GM23338 (cell line): ENCODE results near the gene CRB2. TPM values are rescaled to one million over a fixed set of nuclear protein-coding genes. Genes with fewer than 3 reads are reported as not detected.

Source experiments
- ATAC-seq: fragments of 200-7000 bp; cut with Tn5 transposase; 3 replicates; pipeline ENCODE4 v1.9.1; 2020
- DNase-seq: peaks from one replicate; pipeline ENCODE4 v3.0.0-alpha.2; 2015; ENCODE audit warnings: low spot score
- H2AFZ ChIP-seq: fragments of 200-600 bp; sonication (generic); 2 replicates; pipeline ENCODE4 v1.8.0; 2016; ENCODE audit warnings: antibody characterized with exemption, mild to moderate bottlenecking, moderate library complexity
- H3F3A ChIP-seq: fragments of 200-600 bp; sonication (generic); replicated peaks from 2 replicates; pipeline ENCODE4 v1.8.0; 2017; ENCODE audit warnings: antibody characterized with exemption, mixed run types, low read depth
- H3K27ac ChIP-seq: fragments of 200-600 bp; sonication (generic); 2 replicates; pipeline ENCODE4 v1.6.1; 2016; ENCODE audit warnings: low read depth
- H3K27me3 ChIP-seq: fragments of 200-600 bp; sonication (generic); 2 replicates; pipeline ENCODE4 v1.8.0; 2016; ENCODE audit warnings: mild to moderate bottlenecking, mixed run types, moderate library complexity; ENCODE audit not compliant: insufficient read depth
- H3K36me3 ChIP-seq: fragments of 200-600 bp; sonication (generic); 2 replicates; pipeline ENCODE4 v1.8.0; 2016; ENCODE audit warnings: mild to moderate bottlenecking; ENCODE audit not compliant: insufficient read depth
- H3K4me1 ChIP-seq: fragments of 200-600 bp; sonication (generic); 2 replicates; pipeline ENCODE4 v1.8.0; 2016; ENCODE audit warnings: mild to moderate bottlenecking, moderate library complexity; ENCODE audit not compliant: insufficient read depth
- H3K4me2 ChIP-seq: fragments of 200-600 bp; sonication (generic); 2 replicates; pipeline ENCODE4 v1.7.1; 2017; ENCODE audit warnings: mixed run types
- H3K4me3 ChIP-seq: fragments of 200-600 bp; sonication (generic); 2 replicates; pipeline ENCODE4 v1.6.1; 2016; ENCODE audit warnings: mixed run types
- H3K79me2 ChIP-seq: fragments of 200-600 bp; sonication (generic); replicated peaks from 2 replicates; pipeline ENCODE4 v1.8.0; 2017; ENCODE audit warnings: mild to moderate bottlenecking; ENCODE audit not compliant: insufficient read depth
- H3K9me2 ChIP-seq: fragments of 200-600 bp; sonication (generic); 2 replicates; pipeline ENCODE4 v1.8.0; 2017; ENCODE audit not compliant: insufficient read depth
- H4K20me1 ChIP-seq: fragments of 200-600 bp; sonication (generic); replicated peaks from 2 replicates; pipeline ENCODE4 v1.8.0; 2017; ENCODE audit warnings: mild to moderate bottlenecking; ENCODE audit not compliant: insufficient read depth
- H3K27ac Mint-ChIP-seq: 2 replicates; pipeline ENCODE4 v1.8.0; 2020; ENCODE audit warnings: inconsistent platforms, mild to moderate bottlenecking, moderate library complexity, mixed read lengths
- H3K27me3 Mint-ChIP-seq: 3 replicates; pipeline ENCODE4 v1.8.0; 2022; ENCODE audit warnings: low read depth, mild to moderate bottlenecking, moderate library complexity, mixed read lengths, inconsistent platforms; ENCODE audit not compliant: insufficient read depth, poor library complexity
- H3K36me3 Mint-ChIP-seq: 3 replicates; pipeline ENCODE4 v1.8.0; 2021; ENCODE audit warnings: low read depth, mild to moderate bottlenecking, inconsistent platforms, moderate library complexity, mixed read lengths
- H3K4me1 Mint-ChIP-seq: 3 replicates; pipeline ENCODE4 v1.8.0; 2020; ENCODE audit warnings: mild to moderate bottlenecking, inconsistent platforms, mixed read lengths
- H3K4me3 Mint-ChIP-seq: 3 replicates; pipeline ENCODE4 v1.8.0; 2021; ENCODE audit warnings: moderate library complexity, mild to moderate bottlenecking, inconsistent platforms, mixed read lengths
- H3K9me3 Mint-ChIP-seq: 3 replicates; pipeline ENCODE4 v1.8.0; 2020; ENCODE audit warnings: moderate library complexity, mild to moderate bottlenecking, inconsistent platforms, mixed read lengths
- CREB1 ChIP-seq: fragments of 250-450 bp; sonication (Bioruptor Pico); IDR thresholded peaks from 2 replicates; pipeline ENCODE4 v1.5.0; 2020; ENCODE audit warnings: low read depth, mild to moderate bottlenecking, moderate library complexity
- CTCF ChIP-seq, 2 experiments: fragments of 200-600 bp in 1 of 2; sonication (generic) in 1 of 2; conservative IDR thresholded peaks; 2 replicates each; pipeline versions ENCODE4 v1.5.1 to v1.6.1; 2016 to 2017; ENCODE audit warnings: antibody characterized with exemption in 2 of 2, low read depth in 2 of 2, mild to moderate bottlenecking in 2 of 2, moderate library complexity in 1 of 2
- EZH2phosphoT487 ChIP-seq: fragments of 200-600 bp; sonication (generic); IDR thresholded peaks from one replicate; pipeline ENCODE4 v1.8.1; 2018; ENCODE audit warnings: antibody characterized with exemption; ENCODE audit not compliant: unreplicated experiment
- NANOG ChIP-seq: IDR thresholded peaks from 2 replicates; pipeline ENCODE4 v1.6.1; 2016; ENCODE audit warnings: antibody characterized with exemption, borderline replicate concordance
- STAT1 ChIP-seq: IDR thresholded peaks from one replicate; pipeline ENCODE4 v1.6.1; 2016; ENCODE audit warnings: antibody characterized with exemption; ENCODE audit not compliant: unreplicated experiment
- ZNF114 ChIP-seq: fragments of 250-450 bp; sonication (Bioruptor Pico); IDR thresholded peaks from 2 replicates; pipeline ENCODE4 v1.5.0; 2020; ENCODE audit warnings: mild to moderate bottlenecking, moderate library complexity
- ZNF331 ChIP-seq: fragments of 250-450 bp; sonication (Bioruptor Pico); IDR thresholded peaks from 2 replicates; pipeline ENCODE4 v1.5.0; 2020; ENCODE audit warnings: low read depth, mild to moderate bottlenecking, moderate library complexity
- ZNF462 ChIP-seq: fragments of 250-450 bp; sonication (Bioruptor Pico); IDR thresholded peaks from 2 replicates; pipeline ENCODE4 v1.5.0; 2020; ENCODE audit warnings: mild to moderate bottlenecking, moderate library complexity
- polyA plus RNA-seq: library from polyadenylated mRNA; unstranded; fragments of >200 nt; fragmentation: Nextera tagmentation; extraction: Ambion mirVana; gene quantifications from 2 replicates; pipeline ENCODE4 v1.2.1, GENCODE V29; 2016
- total RNA-seq: library from RNA; depleted of rRNA; stranded (reverse); fragments of >200 nt; shearing (Covaris generic); gene quantifications from 2 replicates; pipeline ENCODE4 v1.2.3, GENCODE V29; 2014

The CRB2 gene
- total and polyA plus RNA-seq, 2 experiments from 2014 or later, result 0.34 to 10.2 TPM

DNA sequence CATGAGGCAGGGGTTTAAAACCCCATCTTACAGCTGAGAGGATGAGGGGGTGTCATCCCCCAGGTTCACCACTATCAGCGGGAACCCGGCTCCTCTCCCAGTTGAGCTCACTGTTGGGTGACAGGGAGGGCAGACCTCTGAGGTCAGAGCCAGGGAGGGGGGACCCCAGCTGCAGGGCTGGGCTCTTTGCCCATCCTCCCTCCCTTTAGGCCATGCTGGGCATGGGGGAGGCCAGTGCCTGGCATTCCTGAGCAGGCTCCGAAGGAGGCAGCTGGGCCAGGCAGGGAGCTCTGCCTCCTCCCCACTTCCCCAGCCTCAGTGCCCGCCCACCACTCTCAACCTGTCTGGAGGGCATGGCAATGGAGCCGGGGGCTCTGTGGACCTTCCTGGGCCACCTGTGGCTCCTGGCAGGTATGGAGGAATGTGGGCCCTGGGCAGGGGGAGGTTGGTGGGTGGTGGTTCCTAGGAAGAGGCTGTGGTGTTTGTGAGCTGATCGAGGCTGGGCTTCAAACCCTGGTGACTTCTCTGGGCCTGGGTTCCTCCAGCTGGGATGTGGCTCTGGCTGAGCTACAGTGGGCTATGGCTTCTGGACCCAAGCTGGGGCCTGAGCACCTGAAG, 12.6 kb downstream of the CRB2 start (continued):
- TF ChIP-seq ZNF462 (CRISPR knock-in tag), result no peak
- TF ChIP-seq EZH2phosphoT487, result no peak
- TF ChIP-seq CREB1 (CRISPR knock-in tag), result no peak
- no peak for TF ChIP-seq NANOG
- no peak for TF ChIP-seq STAT1
- TF ChIP-seq ZNF114, result no peak
- TF ChIP-seq ZNF331 (CRISPR knock-in tag), result no peak

- H3K4me3 Mint-ChIP-seq, result no peak overlapping the region
- H3K36me3 Mint-ChIP-seq, result no peaks in the 10 kb centered on the region
- Histone ChIP-seq H4K20me1 (no peaks in the 10 kb centered on the region), H3K27ac (no peak overlapping the region), H3K36me3 (no peaks in the 10 kb centered on the region), H3K4me1 (peaks cover 3% of the 10 kb centered on the region), H2AFZ (no peak overlapping the region), H3K4me2 (no peak overlapping the region), H3K4me3 (no peak overlapping the region), H3K79me2 (no peaks in the 10 kb centered on the region), H3K27me3 (peaks cover 33% of the 10 kb centered on the region), H3K9me2 (no peaks in the 10 kb centered on the region), H3F3A (peaks cover 5% of the 10 kb centered on the region; the same call in 1 of the 2 replicates)
- H3K9me3 Mint-ChIP-seq, result no peaks in the 10 kb centered on the region
- peaks cover 32% of the 10 kb centered on the region for H3K27me3 Mint-ChIP-seq
- no peak overlapping the region for H3K27ac Mint-ChIP-seq
- H3K4me1 Mint-ChIP-seq, result peaks cover 28% of the 10 kb centered on the region
- DNase-seq (no peak), ATAC-seq (no peak)
- no peak for TF ChIP-seq ZNF462 (CRISPR knock-in tag)
- TF ChIP-seq CTCF (conservative IDR thresholded peaks at IDR 0.05; ENCODE audit: low read depth in 2 of 2), result no peak
These were observed 13.3 kb downstream of the CRB2 start for GRCh38 chr9:123369296-123369695.
